Measurements from ENCODE around the gene RBMS3.
"Not testable (repeated sequence)": the region's sequence is repeated elsewhere in the genome, so short reads cannot be mapped to it uniquely, and the experiment has no call there.

RBMS3 gene

DNA sequence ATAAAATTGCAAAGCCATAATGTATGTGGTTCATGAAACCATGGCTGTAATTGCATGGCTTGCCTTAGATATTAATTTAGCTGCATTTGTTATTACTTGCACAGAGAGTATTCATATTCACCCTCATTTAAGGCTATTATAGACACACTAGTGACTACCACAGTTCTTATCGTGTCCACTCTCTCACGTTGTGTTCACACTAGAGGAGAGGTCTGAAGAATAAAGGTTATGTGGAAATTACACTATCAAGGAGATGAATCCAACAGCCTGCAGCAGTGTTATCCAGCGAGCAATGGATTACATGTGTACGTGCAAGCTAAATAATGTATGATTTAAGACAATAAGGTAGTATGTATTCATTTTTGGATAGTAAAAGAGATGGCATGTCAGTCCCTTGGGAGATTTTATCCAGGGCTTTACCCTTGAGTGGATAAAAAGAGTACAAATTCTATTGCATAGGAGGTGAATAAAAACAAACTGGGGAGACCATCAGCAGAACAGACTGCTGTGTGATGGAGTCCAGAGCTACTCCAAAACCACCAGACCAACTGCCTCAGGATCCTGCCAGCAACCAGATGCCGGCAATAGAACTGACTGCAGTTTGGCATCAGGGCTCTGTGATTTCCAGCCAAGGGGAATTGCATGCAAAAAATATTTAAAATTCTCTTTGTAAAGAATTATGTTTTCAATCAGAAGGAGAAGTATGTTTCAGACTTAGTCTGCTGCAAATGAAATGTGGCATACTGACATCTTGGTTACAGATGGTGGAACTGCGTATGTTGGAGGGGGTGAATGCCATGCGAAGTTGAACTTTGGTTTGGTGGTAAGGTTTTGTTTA lies 146.6 kb downstream of the RBMS3 start:
- DNase-seq = peak in 6 of 58 donors; percentile 1 to 19 (median 4)

- DNase-seq = no peak
These were observed 148.3 kb downstream of the RBMS3 start for GRCh38 chr3:29429055-29429679.

DNA sequence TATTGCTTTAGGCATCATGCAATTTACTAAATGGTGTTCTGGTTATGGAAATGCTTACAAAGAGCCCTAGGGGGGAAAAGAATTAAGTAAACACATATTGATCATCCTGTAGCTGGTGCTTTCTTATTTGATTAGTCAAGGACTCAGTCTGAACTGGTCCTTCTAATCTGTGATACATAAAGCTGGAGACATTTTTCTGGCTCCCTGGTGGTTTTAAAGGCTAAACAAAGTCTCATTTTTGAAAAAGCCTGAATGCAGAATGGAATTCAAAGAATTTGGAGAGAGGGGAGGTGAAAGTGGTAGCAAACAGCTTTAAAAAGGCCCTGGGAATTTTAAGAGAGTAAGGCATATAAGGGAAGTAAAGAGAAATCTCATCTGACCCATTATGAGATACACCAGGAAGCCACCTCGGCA lies 149.7 kb downstream of the RBMS3 start:
- DNase-seq = no peak

GRCh38 chr3:29436612-29437323 lies 155.9 kb downstream of the RBMS3 start:
- no peak for DNase-seq

- DNase-seq = no peak
These were observed 157.7 kb downstream of the RBMS3 start for GRCh38 chr3:29438580-29438979.

- no peak for DNase-seq
These were observed 159.8 kb downstream of the RBMS3 start for GRCh38 chr3:29440413-29441305.

DNA sequence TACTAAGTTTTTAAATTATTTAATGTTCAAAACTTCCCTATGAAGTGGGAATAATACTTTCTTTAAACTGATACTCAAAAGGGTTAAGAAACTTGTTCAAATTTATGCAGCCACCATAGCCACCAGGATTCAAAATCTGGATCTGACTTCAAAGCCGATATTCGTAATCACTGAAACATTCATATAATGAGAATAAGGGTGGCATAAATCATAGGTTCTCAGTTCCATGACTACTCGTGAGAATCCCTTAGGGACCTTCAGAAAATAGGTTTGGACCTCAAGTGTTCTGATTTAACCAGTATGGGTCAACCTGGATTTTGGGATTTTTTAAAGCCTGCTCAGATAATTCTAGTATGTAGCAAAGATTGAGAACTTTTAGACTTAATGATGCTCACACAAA lies 160.6 kb downstream of the RBMS3 start:
- no peak for DNase-seq

- no peak for DNase-seq
These were observed 167.2 kb downstream of the RBMS3 start for GRCh38 chr3:29447946-29448627.

- no peak for DNase-seq
These were observed 171.0 kb downstream of the RBMS3 start for GRCh38 chr3:29451920-29452319.

DNA sequence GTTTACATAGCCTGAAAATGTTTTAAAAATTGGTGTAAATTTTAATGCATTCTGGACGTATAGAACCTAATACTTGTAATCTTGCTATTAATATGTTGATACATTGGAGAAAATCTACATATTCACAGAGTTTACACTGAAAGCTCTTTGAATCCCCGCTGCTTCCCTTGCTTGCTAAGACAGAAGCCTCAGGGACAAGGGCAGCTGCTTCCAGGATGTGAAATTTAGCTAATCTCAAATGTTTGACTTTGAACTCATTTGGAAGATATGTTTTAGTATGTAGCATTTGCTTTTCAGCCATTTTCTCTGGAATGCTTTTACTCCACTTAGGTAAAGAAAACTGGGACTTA lies 172.0 kb downstream of the RBMS3 start:
- no peak for DNase-seq

- DNase-seq = peak in 40 of 58 donors; percentile 3 to 57 (median 24)
These were observed 172.6 kb downstream of the RBMS3 start for GRCh38 chr3:29453284-29454001.

DNA sequence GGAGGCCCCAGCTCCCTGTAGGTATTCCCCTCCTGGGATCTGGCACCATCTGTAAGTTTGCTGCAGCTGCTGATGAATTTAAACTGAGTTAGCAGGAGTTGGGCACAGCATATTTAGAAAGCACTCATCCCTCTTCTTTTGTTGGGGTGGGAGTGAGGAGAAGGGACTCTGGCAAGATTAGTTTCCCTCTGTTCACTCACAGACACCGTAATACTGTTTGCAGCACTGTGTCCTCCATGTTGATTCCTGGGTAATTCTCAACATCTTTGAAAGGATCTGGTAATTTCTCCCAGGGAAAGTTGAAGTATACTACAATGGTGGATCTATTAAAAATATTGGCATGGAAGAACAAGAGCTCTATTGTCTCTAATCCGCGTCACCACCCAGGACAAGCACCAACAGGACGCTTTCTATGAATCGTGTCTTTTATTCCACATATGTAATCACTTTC lies 173.3 kb downstream of the RBMS3 start:
- peak in 5 of 58 donors; percentile 2 to 61 (median 11) for DNase-seq

- DNase-seq = no peak
These were observed 176.0 kb downstream of the RBMS3 start for GRCh38 chr3:29456901-29457300.

DNA sequence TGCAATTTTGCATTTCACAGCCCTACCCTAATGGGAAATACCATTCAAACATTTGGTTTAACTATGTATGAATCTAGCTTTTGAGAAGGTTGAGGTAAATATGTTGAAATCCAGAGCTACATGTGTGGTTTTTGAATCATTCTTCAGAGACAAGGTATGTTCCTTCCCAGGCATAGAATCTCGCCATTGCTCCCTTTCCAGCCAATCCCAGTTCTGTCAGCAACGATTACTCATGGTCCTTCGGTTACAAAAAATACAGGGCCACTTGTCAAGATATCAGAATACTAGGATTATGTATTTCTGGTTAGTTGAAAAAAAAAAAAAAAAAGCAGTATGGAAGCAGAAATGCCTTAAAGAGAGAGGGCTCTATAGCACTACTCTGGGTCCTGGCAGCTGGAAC lies 182.4 kb downstream of the RBMS3 start:
- DNase-seq = no peak

DNA sequence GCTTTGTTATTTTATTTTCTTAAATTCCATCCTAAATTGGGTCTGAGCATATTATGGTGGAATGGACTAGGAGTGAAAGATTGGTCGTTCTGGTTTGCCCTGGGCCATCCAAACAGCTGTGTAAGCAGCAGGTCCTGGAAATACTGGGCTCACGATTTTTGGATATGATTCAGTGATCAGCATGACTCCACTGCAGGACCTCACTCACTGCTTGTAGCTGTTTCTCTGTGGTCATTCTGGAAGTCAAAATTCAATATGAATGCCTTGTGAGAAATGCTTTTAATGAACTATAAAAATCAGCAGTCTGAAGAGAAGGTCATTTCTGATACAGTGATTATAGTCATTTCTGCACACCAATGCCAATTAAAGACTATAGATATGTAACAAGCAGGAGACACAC lies 185.0 kb downstream of the RBMS3 start:
- DNase-seq = no peak

- no peak for DNase-seq
These were observed 185.6 kb downstream of the RBMS3 start for GRCh38 chr3:29466442-29466841.

- no peak for DNase-seq
These were observed 187.3 kb downstream of the RBMS3 start for GRCh38 chr3:29468187-29468586.

DNA sequence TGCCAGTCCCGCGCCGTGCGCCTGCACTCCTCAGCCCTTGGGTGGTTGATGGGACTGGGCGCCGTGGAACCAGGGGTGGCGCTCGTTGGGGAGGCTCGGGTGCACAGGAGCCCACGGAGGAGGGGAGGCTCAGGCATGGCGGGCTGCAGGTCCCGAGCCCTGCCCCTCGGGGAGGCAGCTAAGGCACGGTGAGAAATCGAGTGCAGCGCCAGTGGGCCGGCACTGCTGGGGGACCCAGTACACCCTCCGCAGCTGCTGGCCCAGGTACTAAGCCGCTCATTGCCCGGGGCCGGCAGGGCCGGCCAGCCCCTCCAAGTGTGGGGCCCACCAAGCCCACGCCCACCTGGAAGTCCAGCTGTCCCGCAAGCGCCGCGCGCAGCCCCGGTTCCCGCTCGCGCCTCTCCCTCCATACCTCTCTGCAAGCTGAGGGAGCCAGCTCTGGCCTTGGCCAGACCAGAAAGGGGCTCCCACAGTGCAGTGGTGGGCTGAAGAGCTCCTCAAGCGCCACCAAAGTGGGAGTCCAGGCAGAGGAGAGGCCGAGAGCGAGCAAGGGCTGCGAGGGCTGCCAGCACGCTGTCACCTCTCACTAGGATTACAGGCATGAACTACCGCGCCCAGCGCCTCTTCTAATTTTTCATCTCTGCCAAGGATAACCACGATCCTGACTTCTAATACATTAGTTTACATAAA lies 192.8 kb downstream of the RBMS3 start:
- DNase-seq = not testable (repeated sequence)

GRCh38 chr3:29475305-29475840 lies 194.5 kb downstream of the RBMS3 start:
- DNase-seq = no peak

All from anterior cingulate cortex (tissue), 58 donors.